NCI-H460 (cell line): ENCODE results near the gene TMEM250. TPM values are rescaled to one million over a fixed set of nuclear protein-coding genes. Genes with fewer than 3 reads are reported as not detected.

ENCODE experiments used
- DNase-seq: peaks from one replicate; pipeline ENCODE4 v3.0.0-alpha.2; 2016; ENCODE audit warnings: low read depth; ENCODE audit errors: extremely low read depth
- total RNA-seq: library from RNA; depleted of rRNA; stranded (reverse); fragments of >200 nt; shearing (Covaris generic); gene quantifications from 2 replicates; pipeline ENCODE4 v1.2.3, GENCODE V29; 2014

The TMEM250 gene
- total RNA-seq, 1 experiment from 2014 or later, result 49.0 TPM

DNA sequence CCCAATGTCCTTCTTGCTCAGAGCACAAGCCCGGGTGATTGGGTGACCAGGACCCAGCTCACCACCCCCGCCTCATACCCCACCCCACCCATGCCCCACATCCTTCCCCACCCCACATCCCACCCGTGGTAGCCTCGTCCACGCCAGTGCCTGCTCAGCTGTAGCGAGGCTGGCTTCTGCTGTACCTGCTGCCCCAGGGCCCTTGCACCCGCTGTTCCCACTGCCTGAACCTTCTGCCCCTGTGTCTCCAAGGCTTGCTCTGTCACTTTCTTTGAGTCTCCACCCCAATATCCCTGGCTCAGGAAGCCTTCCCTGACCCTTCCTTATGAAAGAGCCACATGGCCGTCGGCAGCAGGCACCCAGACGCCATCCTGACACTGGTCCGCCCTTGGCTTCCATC, 20.5 kb downstream of the TMEM250 start:
- DNase-seq, result no peak

DNA sequence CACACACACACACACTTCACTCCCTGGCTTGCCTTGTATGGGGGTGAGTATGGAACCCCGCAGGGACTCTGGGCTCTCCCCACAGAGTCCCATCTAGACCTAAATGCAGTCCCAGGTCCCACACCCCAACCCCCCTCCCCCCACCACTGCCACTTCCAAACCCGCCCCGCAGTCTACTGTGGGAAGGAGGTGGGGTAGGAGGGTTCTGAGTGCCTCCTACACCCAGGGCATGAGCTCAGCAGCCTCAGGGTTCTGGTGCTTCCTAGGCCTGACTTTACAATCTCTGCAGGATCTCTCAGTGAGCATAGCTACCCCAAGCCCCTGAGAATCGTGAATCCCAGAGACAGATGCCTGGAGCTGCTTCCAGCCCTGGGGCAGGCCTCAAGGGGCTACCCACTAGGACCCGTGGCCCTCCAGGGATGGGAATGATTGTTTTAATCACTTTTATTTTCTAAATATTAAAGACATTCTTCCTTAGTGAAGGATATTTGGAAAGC, 22.1 kb downstream of the TMEM250 start:
- DNase-seq, result no peak

DNA sequence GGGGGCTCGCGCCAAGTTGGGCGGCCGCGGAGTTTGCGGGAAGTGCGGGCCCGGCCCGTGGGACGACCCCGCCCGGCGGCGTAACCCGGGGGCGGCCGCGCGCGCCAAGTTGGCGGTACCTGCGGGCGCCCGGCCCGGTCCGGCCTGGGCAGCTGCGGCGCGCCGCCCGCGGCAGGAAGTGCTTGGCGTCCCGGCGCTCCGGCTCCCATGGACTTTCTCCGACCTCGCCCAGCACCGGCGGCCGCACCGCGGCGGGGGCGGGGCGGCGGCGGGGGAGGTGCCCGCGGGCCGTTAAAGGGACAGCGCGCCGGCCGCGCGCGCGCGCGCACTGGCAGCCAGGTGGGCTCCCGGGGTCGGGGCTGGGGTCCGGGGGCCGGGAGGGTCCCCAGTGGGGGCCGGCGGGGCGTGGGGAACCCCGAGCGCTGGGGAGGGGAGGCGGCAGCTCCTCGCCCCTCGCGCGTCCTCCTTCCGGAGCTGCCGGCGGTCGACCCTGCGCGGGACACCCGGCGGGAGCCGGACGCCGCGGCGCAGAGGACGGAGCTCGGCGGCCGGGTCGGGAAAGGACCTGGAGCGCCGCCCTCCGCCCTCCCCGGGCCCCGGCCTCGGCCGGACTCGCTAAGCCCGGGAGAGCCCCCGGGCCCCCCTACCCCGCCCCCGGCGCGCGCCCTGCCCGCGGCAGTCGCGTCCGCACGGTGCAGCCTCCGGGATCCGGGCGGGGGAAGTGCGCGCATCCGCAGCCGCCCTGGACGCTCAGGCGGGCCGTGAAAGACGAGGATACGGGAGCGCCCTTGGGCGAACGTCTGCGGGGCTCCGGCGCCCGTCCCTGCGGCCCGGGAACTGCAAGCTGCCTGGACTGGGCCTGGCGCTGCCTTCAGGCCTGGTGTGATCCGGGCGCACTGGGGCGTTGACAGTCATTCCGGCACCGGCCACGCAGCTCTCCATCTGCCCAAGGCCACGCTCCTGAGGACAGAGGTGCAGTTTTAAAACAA, 23.3 kb downstream of the TMEM250 start, which contains the start of gene NACC2:
Gene NACC2, minus strand, starts transcription at position 220 of the 989 bp plus-strand sequence. CDS start 44,768 bp downstream, outside the sequence.
- peak; percentile 62 for DNase-seq

DNA sequence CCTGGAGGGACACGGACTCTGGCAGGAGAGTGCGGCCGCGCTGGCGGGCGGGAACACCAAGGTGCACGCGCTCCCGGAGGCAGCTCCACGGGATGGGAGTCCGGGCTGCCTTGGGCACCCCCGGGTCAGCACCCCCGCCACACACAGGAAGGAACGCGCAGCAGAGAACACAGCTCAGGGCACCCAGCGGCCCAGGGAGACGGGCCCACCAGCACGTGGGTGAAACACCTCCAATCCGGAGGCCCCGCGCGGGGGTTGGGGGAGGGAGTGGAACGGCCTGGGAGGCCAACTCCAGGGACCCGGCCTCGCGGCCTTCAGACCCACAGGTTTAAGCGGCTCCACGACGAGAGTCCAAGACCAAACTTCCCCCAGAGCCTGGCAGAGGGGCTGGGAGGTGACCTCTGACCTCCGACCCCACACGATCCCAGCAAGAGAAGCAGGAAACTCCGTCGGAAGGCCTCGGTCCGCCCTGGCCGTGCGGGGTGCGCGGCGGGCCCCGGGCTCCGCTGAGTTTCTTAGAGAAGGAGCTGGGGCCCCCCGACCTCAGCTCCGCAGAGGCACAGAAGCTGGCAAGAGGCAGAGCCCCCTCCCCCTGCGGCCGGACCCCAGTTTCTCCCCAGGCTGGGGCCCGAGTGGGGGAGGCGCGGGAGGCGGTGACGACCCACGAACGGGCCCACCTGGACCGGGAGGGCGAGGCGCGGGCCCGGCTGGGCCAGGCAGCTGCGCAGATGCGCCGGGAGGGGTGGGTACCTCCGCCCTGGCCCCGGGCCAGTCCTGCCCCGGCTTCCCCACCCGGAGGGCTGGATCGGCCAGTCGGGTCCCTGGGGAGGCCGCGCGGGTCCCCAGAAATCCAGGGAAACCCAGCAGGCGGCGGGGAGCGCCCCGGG, 24.4 kb downstream of the TMEM250 start:
- DNase-seq, result peak; percentile 37

DNA sequence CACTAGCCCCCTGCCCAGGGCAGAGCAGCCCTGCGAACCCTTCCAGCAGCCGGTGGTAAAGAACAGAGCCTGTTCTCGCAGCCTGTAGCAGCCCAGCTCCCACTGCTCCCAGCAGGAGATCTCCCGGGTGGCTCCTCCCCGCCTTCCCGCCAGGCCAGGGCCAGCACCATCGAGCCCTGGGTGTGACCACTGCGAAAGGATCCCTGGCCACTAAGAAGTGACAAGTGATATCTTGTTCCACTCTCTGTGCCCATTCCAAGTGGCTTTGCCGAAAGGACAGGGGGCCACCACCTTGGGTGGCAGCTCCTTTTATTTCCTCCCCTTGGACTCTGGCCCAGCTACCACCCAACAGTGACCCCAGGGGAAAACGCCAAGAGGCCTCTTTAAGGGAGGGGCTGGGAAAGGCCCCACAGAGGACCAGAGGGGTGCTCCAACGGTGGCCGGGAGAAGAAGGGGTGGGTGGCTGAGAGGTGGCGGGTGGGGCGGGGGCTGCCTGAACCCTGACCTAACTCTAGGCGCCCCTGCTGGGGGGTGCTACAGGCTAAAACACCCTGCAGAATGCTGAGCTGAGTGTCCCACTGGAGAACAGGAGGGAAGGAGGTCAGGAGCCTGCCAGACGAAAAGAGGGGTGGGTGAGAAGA, 25.2 kb downstream of the TMEM250 start:
- DNase-seq, result peak; percentile 29

DNA sequence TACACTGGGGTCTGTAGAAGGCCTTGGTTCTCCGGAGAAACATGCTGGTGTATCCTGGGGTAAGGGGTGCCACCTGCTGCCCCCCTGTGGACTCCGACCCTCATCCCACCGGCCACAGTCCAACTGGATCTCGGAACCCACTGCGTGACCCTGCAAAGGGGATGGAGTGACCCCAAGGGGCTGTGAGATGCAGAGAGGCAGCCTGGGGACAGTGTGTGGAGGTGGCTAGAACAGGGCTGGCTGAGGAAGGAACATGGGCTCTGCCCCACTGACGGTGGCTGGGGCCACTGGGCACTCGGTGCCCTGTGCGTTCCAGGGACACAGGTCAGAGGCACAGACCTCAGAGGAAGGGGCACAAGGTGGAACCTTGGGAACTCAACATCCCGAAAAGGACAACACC, 25.9 kb downstream of the TMEM250 start:
- no peak for DNase-seq

DNA sequence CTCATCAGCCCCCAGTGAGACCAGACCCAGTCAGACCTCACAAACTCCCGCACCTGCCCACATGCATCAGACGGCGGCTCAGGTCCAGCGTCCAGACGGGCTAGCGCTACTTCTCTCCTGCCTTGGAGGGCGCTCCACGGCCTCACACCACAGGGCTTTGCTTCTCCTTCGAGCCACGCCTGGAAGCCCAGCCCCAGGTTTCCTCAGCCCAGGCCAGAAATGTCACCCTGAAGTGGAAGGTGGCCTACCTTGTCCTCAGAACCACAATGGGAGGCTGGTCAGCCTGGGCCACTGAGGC, 26.4 kb downstream of the TMEM250 start:
- no peak for DNase-seq

DNA sequence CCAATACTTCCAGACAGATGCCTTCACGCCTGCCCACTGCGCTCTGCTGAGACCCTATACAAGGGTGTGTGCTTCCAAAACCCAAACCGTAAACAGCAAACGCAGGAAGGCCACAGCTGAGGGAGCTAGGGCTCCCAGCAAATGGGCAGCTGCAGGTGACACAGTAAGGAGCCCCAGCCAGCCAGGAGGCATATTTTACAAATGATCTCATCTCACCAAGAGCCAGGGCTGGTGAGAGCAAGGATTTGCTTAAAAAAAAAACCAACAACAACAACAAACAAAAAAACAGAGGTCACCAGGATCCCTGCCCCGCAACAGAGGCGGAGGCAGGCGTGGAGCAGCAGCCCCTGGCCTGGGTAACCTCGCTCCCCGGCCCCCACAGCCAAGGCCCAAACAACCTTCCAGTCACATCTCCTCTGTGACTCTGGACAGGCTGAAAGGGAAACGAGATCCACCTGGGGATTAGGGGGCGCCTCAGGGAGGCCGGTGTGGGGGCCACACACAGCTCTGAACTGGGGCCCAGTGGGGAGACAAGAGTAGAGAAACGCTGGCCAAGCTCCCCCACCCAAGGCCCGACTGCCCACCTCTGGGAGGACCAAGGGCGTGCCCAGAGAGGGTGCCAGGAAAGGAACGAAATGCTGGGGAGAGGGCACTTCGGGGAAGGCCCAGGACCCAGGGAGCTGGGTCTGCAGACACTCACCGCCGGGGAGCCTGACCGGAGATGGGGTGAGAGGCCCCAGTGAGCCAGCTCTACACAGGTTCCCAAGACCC, 26.9 kb downstream of the TMEM250 start:
- DNase-seq, result no peak

DNA sequence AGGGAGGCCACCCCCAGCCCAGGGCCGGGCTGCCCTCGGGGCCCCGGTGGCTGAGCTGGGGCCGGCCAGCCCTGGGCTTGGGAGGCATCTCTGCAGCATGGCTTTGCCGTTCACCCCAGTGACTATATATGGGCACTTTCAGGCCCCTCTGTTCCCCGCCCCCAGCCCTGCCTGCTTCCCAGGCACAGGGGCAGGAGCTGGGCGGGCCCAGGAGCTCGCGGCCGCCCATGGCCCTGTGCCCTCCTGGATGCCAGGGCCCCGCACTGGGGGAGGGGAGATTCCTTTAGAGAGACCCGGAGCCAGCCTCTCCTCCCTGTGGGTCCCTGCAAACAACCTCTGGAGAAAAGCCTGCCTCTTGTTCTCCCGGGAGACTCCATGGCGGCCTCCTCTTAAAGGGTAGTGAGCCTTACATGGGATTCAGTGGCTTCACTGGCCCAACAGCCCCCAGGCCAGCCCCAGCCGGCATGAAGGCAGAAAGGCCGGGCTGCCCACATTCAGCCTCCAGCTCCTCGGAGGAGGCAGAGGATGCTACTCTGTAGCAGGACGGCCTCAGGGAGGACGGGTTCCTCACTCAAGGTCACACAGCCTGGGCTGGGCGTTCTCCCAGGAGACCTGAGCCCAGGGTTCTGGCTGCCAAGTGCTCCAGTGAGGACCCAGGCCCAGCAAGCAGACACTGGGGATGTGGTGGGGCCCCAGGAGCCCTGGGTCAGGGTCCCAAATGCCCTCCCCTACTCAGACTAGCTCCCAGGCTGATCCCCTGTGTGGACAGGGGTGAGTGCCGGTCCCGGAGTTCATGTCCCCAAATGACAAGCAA, 27.7 kb downstream of the TMEM250 start:
- no peak for DNase-seq

DNA sequence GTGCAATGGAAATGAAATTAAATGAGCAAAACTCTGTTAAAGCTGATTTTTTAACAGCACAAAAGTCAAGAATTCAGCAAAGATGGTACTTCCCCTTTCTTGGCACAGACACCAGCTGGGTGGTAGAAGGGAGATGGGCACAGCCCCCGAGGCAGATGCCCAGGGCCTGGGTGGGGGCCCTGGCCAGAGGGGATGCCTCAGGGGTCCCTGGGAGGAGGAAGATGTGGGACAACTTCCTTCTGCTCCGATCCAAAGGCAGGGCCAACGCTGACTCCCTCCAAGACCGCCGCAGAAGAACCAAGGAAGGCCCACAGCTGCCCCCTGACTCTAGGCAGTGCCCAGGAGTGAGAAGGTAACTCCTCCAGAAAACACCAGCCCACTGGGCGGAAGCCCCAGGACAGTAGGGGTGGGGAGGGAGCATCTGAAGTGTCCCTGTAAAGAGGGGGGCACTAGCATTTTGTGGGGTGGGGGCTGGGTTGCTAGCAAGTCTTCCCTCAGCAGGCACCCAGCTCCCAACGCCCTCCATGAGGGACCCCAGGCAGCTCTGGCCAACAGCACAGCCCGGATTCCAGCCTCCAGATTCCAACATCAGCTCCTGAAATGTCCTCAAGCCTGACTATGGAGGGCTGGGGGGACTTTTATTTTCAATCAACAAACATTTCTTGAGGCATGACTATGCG, 28.5 kb downstream of the TMEM250 start:
- no peak for DNase-seq

DNA sequence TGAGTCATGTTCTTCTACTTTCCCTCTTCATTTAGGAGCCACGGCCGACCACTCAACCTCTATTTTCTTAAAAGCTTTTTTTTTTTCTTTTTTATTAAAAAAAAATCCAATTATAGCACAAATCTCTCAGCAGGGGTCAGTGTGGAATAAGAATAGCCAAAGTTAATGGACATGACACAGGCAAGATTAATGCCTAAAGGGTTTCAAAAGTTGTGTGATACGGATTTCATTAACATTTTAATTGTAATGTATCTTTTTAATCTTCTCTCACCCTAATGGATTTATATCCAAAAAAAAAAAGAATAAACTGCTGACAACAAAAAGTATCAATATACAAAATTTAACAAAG, 29.0 kb downstream of the TMEM250 start:
- DNase-seq, result no peak

DNA sequence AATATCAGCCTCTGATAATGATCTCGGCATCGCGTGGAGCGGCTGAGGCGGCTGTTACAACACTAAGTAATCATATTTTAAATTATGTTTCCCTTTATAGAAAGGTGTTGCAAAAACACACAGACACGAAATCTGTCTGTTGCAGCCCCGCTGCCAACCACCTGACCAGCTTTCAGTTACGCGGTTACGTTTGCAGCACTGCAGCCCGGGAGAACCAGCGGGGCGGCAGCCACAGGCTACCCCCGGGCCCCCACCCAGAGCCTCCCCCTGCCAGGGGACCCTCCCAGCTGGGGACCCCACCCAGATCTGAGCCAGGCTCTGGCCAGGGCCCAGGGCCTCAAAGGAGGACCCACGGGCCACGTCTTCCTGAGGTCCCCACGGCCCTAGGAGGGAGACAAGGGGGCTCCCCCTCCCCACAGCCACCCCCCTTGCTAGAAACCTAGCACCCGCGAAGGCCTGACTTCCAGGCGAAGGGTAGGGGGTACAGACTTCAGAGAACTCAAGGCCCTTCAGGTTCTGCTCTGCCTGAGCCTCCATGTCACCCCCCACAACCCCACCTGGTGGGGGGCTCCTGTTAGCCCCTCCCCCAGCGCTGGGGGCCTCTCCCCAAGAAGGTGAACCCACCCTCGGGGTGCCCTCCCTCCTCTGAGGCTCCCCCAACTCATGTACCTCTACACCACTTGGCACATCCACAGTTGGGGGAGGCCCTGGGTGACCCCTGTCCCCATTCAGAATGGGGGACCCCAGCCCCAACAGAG, 29.6 kb downstream of the TMEM250 start:
- DNase-seq, result no peak

DNA sequence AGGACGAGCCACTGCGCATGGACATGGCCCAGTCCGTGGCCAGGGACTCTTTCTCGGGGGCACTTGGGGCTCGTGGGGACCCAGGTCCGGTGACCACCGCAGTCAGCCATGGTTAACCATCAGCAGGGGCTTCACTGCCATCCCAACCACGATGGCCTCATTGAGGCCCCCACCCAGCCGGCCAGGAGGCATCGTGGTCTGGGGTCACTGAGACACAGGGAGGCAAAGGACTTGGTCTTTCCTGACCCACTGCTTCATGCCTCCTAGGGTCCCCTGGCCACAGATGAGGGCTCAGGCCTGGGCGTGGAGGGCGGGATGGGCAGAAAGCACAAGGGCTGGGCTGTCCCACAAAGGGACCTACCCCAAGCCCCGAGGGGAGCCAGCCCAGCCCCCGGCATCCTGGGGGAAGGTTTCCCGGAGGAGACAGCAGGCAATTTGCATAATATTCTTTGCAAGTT, 30.2 kb downstream of the TMEM250 start:
- DNase-seq, result no peak

DNA sequence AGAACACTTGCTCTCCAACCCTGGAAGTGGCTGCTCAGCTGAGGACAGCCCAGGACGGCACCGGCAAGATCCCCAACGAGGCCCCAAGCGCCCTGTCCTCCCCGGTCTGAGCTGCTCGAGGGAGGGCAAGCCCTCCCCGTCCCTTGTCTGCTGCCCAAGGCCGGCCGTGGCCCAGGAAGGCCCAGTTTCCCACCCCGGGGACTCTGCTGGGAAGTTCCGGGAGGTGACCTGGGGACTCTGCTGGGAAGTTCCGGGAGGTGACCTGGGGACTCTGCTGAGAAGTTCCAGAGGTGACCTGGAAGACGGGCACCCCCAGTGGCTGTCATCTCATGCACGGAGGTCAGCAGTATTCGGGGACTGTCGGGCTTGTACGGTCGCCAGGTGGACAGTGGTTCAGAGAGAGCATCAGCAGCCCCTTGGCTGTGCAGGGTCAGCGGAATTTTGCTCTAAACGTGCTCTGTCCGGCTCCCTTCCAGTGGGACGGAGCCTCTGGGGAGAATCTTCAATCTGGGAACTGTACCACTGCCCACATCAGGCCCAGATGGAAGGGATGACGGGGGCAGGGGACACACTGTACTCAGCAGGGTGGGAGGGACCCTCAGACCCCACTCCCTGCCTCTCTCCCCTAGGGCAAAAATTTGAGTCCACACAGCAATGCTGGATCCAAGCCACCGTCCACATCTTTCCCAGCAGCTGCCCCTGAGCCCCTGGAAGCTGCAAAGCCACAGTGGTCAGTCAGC, 30.8 kb downstream of the TMEM250 start:
- no peak for DNase-seq

DNA sequence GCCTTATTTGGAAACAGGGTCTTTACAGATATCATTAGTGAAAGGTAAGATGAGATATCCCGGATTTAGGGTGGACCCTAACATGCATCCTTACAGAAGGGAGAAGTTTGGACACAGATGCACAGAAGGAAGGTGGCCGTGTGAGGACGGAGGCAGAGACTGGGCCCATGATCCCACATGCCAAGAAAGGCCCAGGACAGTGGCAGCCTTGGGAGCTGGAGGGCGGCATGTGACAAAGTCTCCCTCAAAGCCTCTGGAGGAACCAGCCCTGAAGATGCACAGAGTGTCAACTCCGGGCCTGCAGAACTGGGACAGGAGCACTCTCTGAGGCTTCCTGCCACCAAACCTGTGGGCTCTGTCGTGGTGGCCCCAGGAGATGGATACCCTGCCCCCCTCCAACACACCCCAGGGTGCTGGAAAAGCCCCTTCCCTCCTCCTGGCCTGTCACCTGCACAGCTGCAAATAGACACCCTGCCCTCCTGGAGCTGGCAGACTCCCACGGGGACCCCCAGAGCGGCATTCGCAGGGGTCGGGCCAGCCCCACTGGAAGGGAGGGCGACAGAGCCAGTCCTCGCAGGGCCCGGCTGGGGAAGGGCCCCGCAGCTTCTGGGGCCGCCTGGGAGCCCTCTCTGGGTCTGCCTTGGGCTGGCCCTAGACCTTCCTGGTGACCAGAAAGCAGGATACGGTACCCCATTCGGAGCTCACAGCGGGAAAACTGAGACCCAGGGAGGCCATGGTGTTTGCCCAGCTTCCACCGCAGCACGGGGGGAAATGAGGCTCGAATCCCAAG, 31.5 kb downstream of the TMEM250 start:
- DNase-seq, result no peak

DNA sequence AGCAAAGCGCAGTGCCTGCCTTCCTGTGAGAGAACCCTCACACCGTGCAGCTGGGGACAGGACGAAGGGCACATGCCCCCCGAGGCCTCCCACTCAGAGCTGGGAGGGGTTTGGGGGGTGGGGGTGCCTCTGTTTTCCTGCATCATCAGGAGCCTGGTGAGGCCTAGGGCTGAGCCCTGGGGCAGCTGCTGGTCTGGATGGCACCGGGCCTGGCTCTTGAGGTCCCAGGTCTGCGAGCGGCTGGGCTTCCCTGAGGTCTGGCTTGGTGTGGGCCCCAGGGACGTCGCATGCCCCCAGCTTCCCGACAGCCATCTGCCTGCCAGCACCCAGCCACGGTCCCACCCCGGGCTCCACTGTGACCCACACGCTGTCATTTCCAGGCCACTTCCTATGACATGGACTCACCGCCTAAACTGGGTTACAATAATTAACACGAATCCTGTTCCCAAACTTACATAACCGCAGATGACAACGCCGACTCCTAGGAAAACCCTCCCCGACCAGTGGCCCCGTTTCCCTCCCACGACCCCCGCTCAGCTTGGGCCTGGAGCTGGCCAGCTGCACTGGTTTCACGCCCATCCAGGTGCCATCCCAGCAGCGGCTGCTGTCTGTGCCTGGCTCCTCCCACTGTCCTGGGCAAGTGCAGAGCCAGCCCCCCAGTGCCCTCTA, 32.3 kb downstream of the TMEM250 start:
- DNase-seq, result no peak
